HG02642 (cell line): ENCODE data around the gene BRF1.

Source experiments
- ATAC-seq: cut with Tn5 transposase; IDR thresholded peaks from one replicate; pipeline ENCODE4 v1.9.1; 2021; ENCODE audit warnings: mild to moderate bottlenecking; ENCODE audit not compliant: unreplicated experiment, poor library complexity

Gene BRF1

GRCh38 chr14:105165761-105166485 lies 134.9 kb downstream of the BRF1 start:
- no peak for ATAC-seq

- ATAC-seq = no peak
These were observed 135.6 kb downstream of the BRF1 start for GRCh38 chr14:105165134-105165704.

- ATAC-seq = no peak
These were observed 137.6 kb downstream of the BRF1 start for GRCh38 chr14:105163040-105163742.

- no peak for ATAC-seq
These were observed 138.2 kb downstream of the BRF1 start for GRCh38 chr14:105162669-105162979.

- peak; percentile 84 for ATAC-seq
These were observed 138.7 kb downstream of the BRF1 start for GRCh38 chr14:105161964-105162668.

- ATAC-seq = no peak
These were observed 139.5 kb downstream of the BRF1 start for GRCh38 chr14:105161309-105161708.

GRCh38 chr14:105160776-105161175 lies 140.0 kb downstream of the BRF1 start:
- ATAC-seq = no peak

GRCh38 chr14:105159344-105159743 lies 141.5 kb downstream of the BRF1 start:
- no peak for ATAC-seq
